OCI-LY3 (cell line): ENCODE data around the gene TMA7.
"Not testable (repeated sequence)": the region's sequence is repeated elsewhere in the genome, so short reads cannot be mapped to it uniquely, and the experiment has no call there.

Source experiments
- H2AFZ ChIP-seq: fragments of 200-600, 300-600 bp; shearing (Covaris generic); 2 replicates; pipeline ENCODE4 v1.6.0; 2014; ENCODE audit warnings: antibody characterized with exemption, low read depth, low read length
- H3K27ac ChIP-seq: fragments of 200-600, 300-600 bp; sonication (generic); 2 replicates; pipeline ENCODE4 v1.5.1; 2014; ENCODE audit warnings: mild to moderate bottlenecking, low read length, moderate library complexity, mixed read lengths
- H3K27me3 ChIP-seq: fragments of 200-600, 300-600 bp; sonication (generic); 2 replicates; pipeline ENCODE4 v1.6.1; 2014; ENCODE audit warnings: low read depth, low read length, mixed read lengths
- H3K36me3 ChIP-seq: fragments of 200-600, 300-600 bp; sonication (generic); replicated peaks from 2 replicates; pipeline ENCODE3; 2014; ENCODE audit warnings: low read depth, low read length, mixed read lengths
- H3K4me1 ChIP-seq: fragments of 300-600, 200-600 bp; sonication (generic); 2 replicates; pipeline ENCODE4 v1.6.1; 2014; ENCODE audit warnings: low read length, mixed read lengths
- H3K4me2 ChIP-seq: fragments of 200-600, 300-600 bp; sonication (generic); 2 replicates; pipeline ENCODE4 v1.6.1; 2014; ENCODE audit warnings: low read length, mixed read lengths
- H3K4me3 ChIP-seq: fragments of 300-600, 200-600 bp; sonication (generic); 2 replicates; pipeline ENCODE4 v1.5.1; 2014; ENCODE audit warnings: antibody characterized with exemption, mild to moderate bottlenecking, low read length, moderate library complexity
- H3K79me2 ChIP-seq: fragments of 300-600, 200-600 bp; shearing (Covaris generic); 2 replicates; pipeline ENCODE4 v1.6.1; 2014; ENCODE audit warnings: mild to moderate bottlenecking, low read length, mixed read lengths
- H3K9ac ChIP-seq: fragments of 300-600, 200-600 bp; shearing (Covaris generic); 2 replicates; pipeline ENCODE4 v1.6.0; 2014; ENCODE audit warnings: mild to moderate bottlenecking, low read length, moderate library complexity
- H3K9me3 ChIP-seq: fragments of 200-600, 300-600 bp; shearing (Covaris generic); 2 replicates; pipeline ENCODE4 v1.6.1; 2014; ENCODE audit warnings: low read length, mixed read lengths; ENCODE audit not compliant: insufficient read depth
- H4K20me1 ChIP-seq: fragments of 200-600, 300-600 bp; sonication (generic); 2 replicates; pipeline ENCODE4 v1.6.1; 2016; ENCODE audit warnings: low read length, mixed read lengths; ENCODE audit not compliant: insufficient read depth
- EZH2phosphoT487 ChIP-seq: fragments of 200-600 bp; shearing (Covaris generic); IDR thresholded peaks from 2 replicates; pipeline ENCODE4 v1.6.1; 2018; ENCODE audit warnings: antibody characterized with exemption, mixed run types, low read depth
- TF ChIP-seq, protein P1 (sequence below): fragments of 200-600, 300-600 bp; sonication (generic); IDR thresholded peaks from 2 replicates; pipeline ENCODE4 v1.5.1; 2014; ENCODE audit warnings: antibody characterized with exemption, low read length, low read depth

The TMA7 gene

DNA sequence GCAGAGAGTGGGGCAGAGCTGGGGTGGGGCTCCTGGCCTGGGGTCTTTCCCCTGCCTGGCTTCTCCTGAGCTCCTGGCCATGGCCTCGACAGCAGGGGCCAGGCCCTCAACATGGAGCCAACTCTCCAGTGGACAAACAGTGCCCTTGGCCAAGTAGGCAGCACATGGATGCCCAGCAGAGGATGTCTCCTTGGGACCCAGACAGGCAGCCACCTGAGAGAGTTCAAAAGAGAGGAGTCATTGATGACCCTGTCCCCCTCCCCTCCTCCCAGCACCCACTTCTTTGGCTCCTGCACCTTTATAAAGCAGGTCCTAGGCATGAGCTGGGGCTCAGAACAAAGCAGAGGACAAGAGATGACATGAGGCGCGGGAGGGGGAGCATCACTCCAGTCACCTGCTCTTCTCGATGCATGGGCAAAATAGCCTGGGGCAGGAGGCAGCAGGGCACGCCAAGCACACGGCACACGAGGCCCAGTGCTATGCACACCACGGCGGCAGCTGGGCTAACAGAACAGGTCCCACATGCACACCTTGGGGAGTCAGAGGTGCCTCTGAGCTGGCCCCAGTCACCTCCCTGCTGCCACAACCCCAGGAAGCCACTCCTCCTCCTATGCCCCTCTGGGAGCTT, 36.5 kb downstream of the TMA7 start:
- H3K9me3 ChIP-seq: no peaks in the 10 kb centered on the region
- H3K4me3 ChIP-seq: no peak overlapping the region
- no peak overlapping the region for H3K27ac ChIP-seq
- no peak overlapping the region for H3K9ac ChIP-seq
- H3K27me3 ChIP-seq: no peaks in the 10 kb centered on the region
- H3K79me2 ChIP-seq: peaks cover 6% of the 10 kb centered on the region
- H3K4me2 ChIP-seq: no peak overlapping the region
- no peaks in the 10 kb centered on the region for H3K36me3 ChIP-seq
- H4K20me1 ChIP-seq: no peaks in the 10 kb centered on the region
- peaks cover 19% of the 10 kb centered on the region for H3K4me1 ChIP-seq
- H2AFZ ChIP-seq: no peak overlapping the region
- TF ChIP-seq EZH2phosphoT487: no peak
- TF ChIP-seq, protein P1, sequence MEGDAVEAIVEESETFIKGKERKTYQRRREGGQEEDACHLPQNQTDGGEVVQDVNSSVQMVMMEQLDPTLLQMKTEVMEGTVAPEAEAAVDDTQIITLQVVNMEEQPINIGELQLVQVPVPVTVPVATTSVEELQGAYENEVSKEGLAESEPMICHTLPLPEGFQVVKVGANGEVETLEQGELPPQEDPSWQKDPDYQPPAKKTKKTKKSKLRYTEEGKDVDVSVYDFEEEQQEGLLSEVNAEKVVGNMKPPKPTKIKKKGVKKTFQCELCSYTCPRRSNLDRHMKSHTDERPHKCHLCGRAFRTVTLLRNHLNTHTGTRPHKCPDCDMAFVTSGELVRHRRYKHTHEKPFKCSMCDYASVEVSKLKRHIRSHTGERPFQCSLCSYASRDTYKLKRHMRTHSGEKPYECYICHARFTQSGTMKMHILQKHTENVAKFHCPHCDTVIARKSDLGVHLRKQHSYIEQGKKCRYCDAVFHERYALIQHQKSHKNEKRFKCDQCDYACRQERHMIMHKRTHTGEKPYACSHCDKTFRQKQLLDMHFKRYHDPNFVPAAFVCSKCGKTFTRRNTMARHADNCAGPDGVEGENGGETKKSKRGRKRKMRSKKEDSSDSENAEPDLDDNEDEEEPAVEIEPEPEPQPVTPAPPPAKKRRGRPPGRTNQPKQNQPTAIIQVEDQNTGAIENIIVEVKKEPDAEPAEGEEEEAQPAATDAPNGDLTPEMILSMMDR: no peak

DNA sequence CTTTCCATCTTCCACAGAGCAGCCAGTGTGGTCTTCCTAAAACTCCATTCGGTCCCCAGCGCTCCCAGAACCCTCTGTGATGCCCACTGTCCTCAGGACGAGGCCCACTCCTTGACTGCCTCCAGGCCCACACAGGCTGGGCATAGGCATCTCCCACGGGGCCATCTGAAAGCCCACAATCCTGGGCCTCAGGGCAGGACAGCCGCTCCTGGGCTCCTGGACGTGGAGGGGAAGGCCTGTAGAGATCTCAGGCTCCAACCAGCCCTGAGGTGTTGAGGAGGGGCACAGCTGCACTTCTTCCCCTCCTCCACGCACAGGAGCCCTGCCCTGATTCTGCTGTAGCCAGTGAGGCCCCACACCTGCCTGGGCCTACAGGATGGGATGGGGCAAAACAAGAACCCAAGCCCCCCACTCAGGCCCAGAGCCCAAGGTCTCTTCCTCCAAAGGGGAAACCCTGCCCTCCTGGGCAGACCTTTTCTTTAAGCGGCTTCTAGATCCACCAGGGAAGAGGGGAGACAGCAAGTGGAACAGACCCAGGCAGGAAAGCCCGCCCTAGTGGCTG, 38.0 kb downstream of the TMA7 start:
- no peak for TF ChIP-seq EZH2phosphoT487
- TF ChIP-seq, protein P1: no peak
- no peak overlapping the region for H3K4me2 ChIP-seq
- H3K27me3 ChIP-seq: no peaks in the 10 kb centered on the region
- H3K9ac ChIP-seq: no peak overlapping the region
- no peaks in the 10 kb centered on the region for H3K36me3 ChIP-seq
- H3K4me1 ChIP-seq: peaks cover 6% of the 10 kb centered on the region
- H4K20me1 ChIP-seq: no peaks in the 10 kb centered on the region
- no peaks in the 10 kb centered on the region for H3K79me2 ChIP-seq
- no peak overlapping the region for H2AFZ ChIP-seq
- no peak overlapping the region for H3K27ac ChIP-seq
- H3K4me3 ChIP-seq: no peak overlapping the region
- no peaks in the 10 kb centered on the region for H3K9me3 ChIP-seq

DNA sequence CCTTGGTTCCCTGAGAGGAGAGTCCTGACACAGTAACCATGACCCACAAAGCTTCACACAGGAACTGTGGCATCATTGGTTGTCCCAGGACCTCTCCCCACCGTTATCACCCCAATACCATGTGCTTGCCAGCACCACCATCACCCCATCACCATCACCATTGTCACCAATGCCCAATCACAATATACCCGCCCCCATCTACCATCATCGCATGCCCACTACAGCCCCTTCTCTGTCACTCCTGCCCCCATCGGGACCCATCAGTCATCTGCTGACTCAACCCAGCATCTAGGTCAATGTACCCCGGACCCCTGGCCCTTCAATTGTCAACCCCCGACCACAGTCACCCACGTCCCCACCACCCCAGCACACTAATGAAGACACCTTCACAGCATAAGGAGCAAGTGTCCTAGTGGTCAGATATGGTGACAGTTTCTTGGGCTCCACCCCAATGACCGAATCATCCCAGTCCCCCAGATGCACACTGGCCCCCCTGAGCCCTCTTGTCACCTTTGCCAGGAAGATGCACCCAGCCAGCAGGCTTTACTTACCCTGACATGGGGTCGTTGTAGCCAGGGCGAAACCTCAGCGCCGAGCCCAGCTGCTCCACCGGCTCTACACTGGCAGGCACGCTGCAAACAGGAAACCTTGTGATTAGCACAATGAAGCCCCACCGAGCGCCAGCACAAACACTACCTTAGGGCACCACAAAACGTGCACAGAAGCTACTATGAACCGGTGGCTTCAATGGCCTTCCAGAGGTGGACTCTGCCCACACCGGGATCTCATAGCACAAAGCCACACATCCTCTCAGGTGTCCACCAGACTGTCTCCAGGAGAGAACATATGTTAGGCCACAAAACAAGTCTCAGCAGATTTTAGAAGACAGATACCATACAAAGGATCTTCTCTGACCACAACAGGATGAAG, 38.8 kb downstream of the TMA7 start:
- no peaks in the 10 kb centered on the region for H3K9me3 ChIP-seq
- H3K79me2 ChIP-seq: no peaks in the 10 kb centered on the region
- H3K4me1 ChIP-seq: no peaks in the 10 kb centered on the region
- H3K27ac ChIP-seq: no peak overlapping the region
- no peak overlapping the region for H3K4me3 ChIP-seq
- H4K20me1 ChIP-seq: no peaks in the 10 kb centered on the region
- H2AFZ ChIP-seq: no peak overlapping the region
- H3K4me2 ChIP-seq: no peak overlapping the region
- no peak overlapping the region for H3K9ac ChIP-seq
- TF ChIP-seq, protein P1: no peak
- TF ChIP-seq EZH2phosphoT487: no peak
- H3K27me3 ChIP-seq: no peaks in the 10 kb centered on the region
- no peaks in the 10 kb centered on the region for H3K36me3 ChIP-seq

DNA sequence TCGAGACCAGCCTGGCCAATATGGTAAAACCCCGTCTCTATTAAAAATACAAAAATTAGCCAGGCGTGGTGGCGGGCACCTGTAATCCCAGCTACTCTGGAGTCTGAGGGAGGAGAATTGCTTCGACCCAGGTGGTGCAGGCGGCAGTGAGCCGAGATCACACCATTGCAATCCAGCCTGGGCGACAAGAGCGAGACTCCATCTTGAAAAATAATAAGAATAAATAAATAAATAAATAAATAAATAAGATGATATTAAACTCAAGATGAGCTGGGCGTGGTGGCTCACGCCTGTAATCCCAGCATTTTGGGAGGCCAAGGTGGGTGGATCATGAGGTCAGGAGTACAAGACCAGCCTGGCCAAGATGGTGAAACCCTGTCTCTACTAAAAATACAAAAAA, 40.8 kb downstream of the TMA7 start:
- not testable (repeated sequence) for H3K9me3 ChIP-seq, H3K4me1 ChIP-seq, H3K27ac ChIP-seq, H3K4me2 ChIP-seq, H2AFZ ChIP-seq, H3K9ac ChIP-seq, H3K79me2 ChIP-seq, H4K20me1 ChIP-seq, H3K36me3 ChIP-seq, H3K27me3 ChIP-seq, H3K4me3 ChIP-seq

DNA sequence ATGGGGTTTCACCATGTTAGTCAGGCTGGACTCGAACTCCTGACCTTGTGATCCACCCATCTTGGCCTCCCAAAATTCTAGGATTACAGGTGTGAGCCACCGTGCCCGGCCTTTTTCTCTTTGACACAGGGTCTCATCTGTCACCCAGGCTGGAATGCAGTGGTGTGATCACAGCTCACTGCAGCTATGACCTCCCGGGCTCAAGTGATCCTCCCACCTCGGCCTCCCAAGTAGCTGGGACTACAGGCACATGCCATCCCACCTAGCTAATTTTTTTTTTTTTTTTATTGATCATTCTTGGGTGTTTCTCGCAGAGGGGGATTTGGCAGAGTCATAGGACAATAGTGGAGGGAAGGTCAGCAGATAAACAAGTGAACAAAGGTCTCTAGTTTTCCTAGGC, 42.8 kb downstream of the TMA7 start:
- not testable (repeated sequence) for H3K27ac ChIP-seq, H3K9ac ChIP-seq, H3K36me3 ChIP-seq, H3K9me3 ChIP-seq, H3K4me3 ChIP-seq, H3K27me3 ChIP-seq, H3K79me2 ChIP-seq, H2AFZ ChIP-seq, H4K20me1 ChIP-seq, H3K4me1 ChIP-seq, H3K4me2 ChIP-seq
